ENCODE measurements around the gene TNIP1.
A peak's percentile ranks its signal among the peaks of the same experiment; 100 is the strongest.

Gene TNIP1

GRCh38 chr5:151075698-151076331, 5.0 kb downstream of the TNIP1 start:
- Histone ChIP-seq H2AFZ (no peak overlapping the region), H3K4me3 (ENCODE audit: low read depth, low read length) (no peak overlapping the region), H3K27me3 (ENCODE audit: control insufficient read depth, insufficient read depth, low read length) (no peaks in the 10 kb centered on the region), H3K36me3 (ENCODE audit: control insufficient read depth, insufficient read depth, low read length) (no peaks in the 10 kb centered on the region), H3K79me2 (peaks cover 74% of the 10 kb centered on the region), H3K27ac (peak overlapping the region; percentile 70), H3K9ac (no peak overlapping the region), H3K4me2 (ENCODE audit: low read length) (peak overlapping the region; percentile 15), H3K9me3 (ENCODE audit: control insufficient read depth, low read length) (no peaks in the 10 kb centered on the region), H3K4me1 (peaks cover 45% of the 10 kb centered on the region)
- no peak for TF ChIP-seq CTCF (IDR thresholded peaks at IDR 0.05)

- Histone ChIP-seq H3K27ac (peak overlapping the region; percentile 12), H2AFZ (no peak overlapping the region), H3K79me2 (peaks cover 65% of the 10 kb centered on the region), H3K4me2 (ENCODE audit: low read length) (no peak overlapping the region), H3K4me1 (peaks cover 52% of the 10 kb centered on the region), H3K9me3 (ENCODE audit: control insufficient read depth, low read length) (no peaks in the 10 kb centered on the region), H3K27me3 (ENCODE audit: control insufficient read depth, insufficient read depth, low read length) (no peaks in the 10 kb centered on the region), H3K36me3 (ENCODE audit: control insufficient read depth, insufficient read depth, low read length) (no peaks in the 10 kb centered on the region), H3K9ac (no peak overlapping the region), H3K4me3 (ENCODE audit: low read depth, low read length) (no peak overlapping the region)
- TF ChIP-seq CTCF (IDR thresholded peaks at IDR 0.05): no peak
Observed at GRCh38 chr5:151074557-151074956, 6.3 kb downstream of the TNIP1 start.

- Histone ChIP-seq H3K27ac (no peak overlapping the region), H3K4me3 (ENCODE audit: low read depth, low read length) (no peak overlapping the region), H3K27me3 (ENCODE audit: control insufficient read depth, insufficient read depth, low read length) (no peaks in the 10 kb centered on the region), H3K9me3 (ENCODE audit: control insufficient read depth, low read length) (no peaks in the 10 kb centered on the region), H3K4me2 (ENCODE audit: low read length) (no peak overlapping the region), H3K36me3 (ENCODE audit: control insufficient read depth, insufficient read depth, low read length) (no peaks in the 10 kb centered on the region), H2AFZ (no peak overlapping the region), H3K9ac (no peak overlapping the region), H3K4me1 (peaks cover 61% of the 10 kb centered on the region), H3K79me2 (peaks cover 61% of the 10 kb centered on the region)
- TF ChIP-seq CTCF (IDR thresholded peaks at IDR 0.05): no peak
Observed at GRCh38 chr5:151073280-151073679, 7.6 kb downstream of the TNIP1 start.

- Histone ChIP-seq H3K9ac (no peak overlapping the region), H2AFZ (no peak overlapping the region), H3K36me3 (ENCODE audit: control insufficient read depth, insufficient read depth, low read length) (no peaks in the 10 kb centered on the region), H3K27me3 (ENCODE audit: control insufficient read depth, insufficient read depth, low read length) (no peaks in the 10 kb centered on the region), H3K9me3 (ENCODE audit: control insufficient read depth, low read length) (no peaks in the 10 kb centered on the region), H3K4me2 (ENCODE audit: low read length) (no peak overlapping the region), H3K27ac (peak overlapping the region; percentile 85), H3K4me1 (peaks cover 63% of the 10 kb centered on the region), H3K79me2 (peaks cover 61% of the 10 kb centered on the region), H3K4me3 (ENCODE audit: low read depth, low read length) (no peak overlapping the region)
- no peak for TF ChIP-seq CTCF (IDR thresholded peaks at IDR 0.05)
Observed at GRCh38 chr5:151072630-151073025, 8.2 kb downstream of the TNIP1 start.

Measured in parathyroid adenoma (tissue), 2 donors.